Measurements from ENCODE around the gene CDC14C.

- no peak for TF ChIP-seq POLR2A (IDR thresholded peaks at IDR 0.05)
- TF ChIP-seq, protein P1, sequence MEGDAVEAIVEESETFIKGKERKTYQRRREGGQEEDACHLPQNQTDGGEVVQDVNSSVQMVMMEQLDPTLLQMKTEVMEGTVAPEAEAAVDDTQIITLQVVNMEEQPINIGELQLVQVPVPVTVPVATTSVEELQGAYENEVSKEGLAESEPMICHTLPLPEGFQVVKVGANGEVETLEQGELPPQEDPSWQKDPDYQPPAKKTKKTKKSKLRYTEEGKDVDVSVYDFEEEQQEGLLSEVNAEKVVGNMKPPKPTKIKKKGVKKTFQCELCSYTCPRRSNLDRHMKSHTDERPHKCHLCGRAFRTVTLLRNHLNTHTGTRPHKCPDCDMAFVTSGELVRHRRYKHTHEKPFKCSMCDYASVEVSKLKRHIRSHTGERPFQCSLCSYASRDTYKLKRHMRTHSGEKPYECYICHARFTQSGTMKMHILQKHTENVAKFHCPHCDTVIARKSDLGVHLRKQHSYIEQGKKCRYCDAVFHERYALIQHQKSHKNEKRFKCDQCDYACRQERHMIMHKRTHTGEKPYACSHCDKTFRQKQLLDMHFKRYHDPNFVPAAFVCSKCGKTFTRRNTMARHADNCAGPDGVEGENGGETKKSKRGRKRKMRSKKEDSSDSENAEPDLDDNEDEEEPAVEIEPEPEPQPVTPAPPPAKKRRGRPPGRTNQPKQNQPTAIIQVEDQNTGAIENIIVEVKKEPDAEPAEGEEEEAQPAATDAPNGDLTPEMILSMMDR (IDR thresholded peaks at IDR 0.05): no peak
These were observed at the start of gene CDC14C for GRCh38 chr7:48924433-48924832.

Data from ovary (tissue), 3 donors.